HepG2 (cell line): Measurements from ENCODE around the gene MYL3. TPM values are rescaled to one million over a fixed set of nuclear protein-coding genes. Genes with fewer than 3 reads are reported as not detected.

Source experiments
- KDM1A ChIP-seq: IDR thresholded peaks from 2 replicates; pipeline ENCODE4 v1.6.1; 2016; ENCODE audit warnings: missing compliant biosample characterization
- KDM5B ChIP-seq: sonication (generic); formaldehyde crosslinking; IDR thresholded peaks from 2 replicates; pipeline ENCODE4 v1.4.0; 2020; ENCODE audit warnings: missing genetic modification reagents, mild to moderate bottlenecking, borderline replicate concordance
- KLF15 ChIP-seq: sonication (generic); formaldehyde crosslinking; IDR thresholded peaks from 2 replicates; pipeline ENCODE4 v1.8.1; 2023; ENCODE audit warnings: borderline replicate concordance, mild to moderate bottlenecking, inconsistent platforms, missing genetic modification reagents, mixed read lengths
- MBNL3 ChIP-seq: fragments of 250-450 bp; sonication (Bioruptor Pico); conservative IDR thresholded peaks from 2 replicates; pipeline ENCODE4 v1.8.0; 2022; ENCODE audit warnings: mild to moderate bottlenecking, inconsistent platforms
- SNAI1 ChIP-seq: sonication (generic); formaldehyde crosslinking; IDR thresholded peaks from 2 replicates; pipeline ENCODE4 v1.5.0; 2020; ENCODE audit warnings: mild to moderate bottlenecking, missing genetic modification reagents, borderline replicate concordance
- ZNF543 ChIP-seq: sonication (generic); formaldehyde crosslinking; IDR thresholded peaks from 2 replicates; pipeline ENCODE4 v1.4.0; 2020; ENCODE audit warnings: mild to moderate bottlenecking, missing genetic modification reagents
- polyA plus RNA-seq, 8 experiments: library from polyadenylated mRNA; depleted of rRNA in 3 of 8; stranded (reverse) in 7 of 8; unstranded in 1 of 8; fragments of >200 nt; fragmentation: Illumina TruSeq in 4 of 8; extraction: Trizol in 4 of 8; gene quantifications; 2 replicates each; pipeline versions ENCODE4 v1.2.1 to v1.2.3, GENCODE V29; 2011 to 2016; ENCODE audit warnings: low read depth in 4 of 8, missing spikeins in 1 of 8, mixed read lengths in 1 of 8; ENCODE audit not compliant: insufficient read depth in 1 of 8
- total RNA-seq, 5 experiments: library from RNA; depleted of rRNA; stranded (reverse); fragments of >200 nt; fragmentation: Illumina TruSeq; extraction: Trizol; gene quantifications; 2 replicates each; pipeline ENCODE4 v1.2.3, GENCODE V29; 2016; ENCODE audit warnings: low read depth in 1 of 5
- TF ChIP-seq, protein P1 (sequence below): sonication (generic); formaldehyde crosslinking; IDR thresholded peaks from one replicate; pipeline ENCODE4 v1.5.1; 2020; ENCODE audit warnings: mild to moderate bottlenecking, missing genetic modification reagents; ENCODE audit errors: not compliant biosample characterization
- TF ChIP-seq, protein P2 (sequence below): sonication (generic); formaldehyde crosslinking; IDR thresholded peaks from 2 replicates; pipeline ENCODE4 v1.4.0; 2020; ENCODE audit warnings: mild to moderate bottlenecking, low read depth, missing genetic modification reagents
- TF ChIP-seq, protein P3 (sequence below): sonication (generic); formaldehyde crosslinking; conservative IDR thresholded peaks from 2 replicates; pipeline ENCODE4 v1.8.1; 2023; ENCODE audit warnings: missing genetic modification reagents
- TF ChIP-seq, protein P4 (sequence below): sonication (generic); formaldehyde crosslinking; IDR thresholded peaks from 2 replicates; pipeline ENCODE4 v1.8.1; 2023; ENCODE audit warnings: mild to moderate bottlenecking, moderate library complexity, missing genetic modification reagents

The MYL3 gene
- total and polyA plus RNA-seq, 2 of the 13 experiments (the other 11 are each of a cell fraction or from before 2014, with no cell fraction given): not detected

DNA sequence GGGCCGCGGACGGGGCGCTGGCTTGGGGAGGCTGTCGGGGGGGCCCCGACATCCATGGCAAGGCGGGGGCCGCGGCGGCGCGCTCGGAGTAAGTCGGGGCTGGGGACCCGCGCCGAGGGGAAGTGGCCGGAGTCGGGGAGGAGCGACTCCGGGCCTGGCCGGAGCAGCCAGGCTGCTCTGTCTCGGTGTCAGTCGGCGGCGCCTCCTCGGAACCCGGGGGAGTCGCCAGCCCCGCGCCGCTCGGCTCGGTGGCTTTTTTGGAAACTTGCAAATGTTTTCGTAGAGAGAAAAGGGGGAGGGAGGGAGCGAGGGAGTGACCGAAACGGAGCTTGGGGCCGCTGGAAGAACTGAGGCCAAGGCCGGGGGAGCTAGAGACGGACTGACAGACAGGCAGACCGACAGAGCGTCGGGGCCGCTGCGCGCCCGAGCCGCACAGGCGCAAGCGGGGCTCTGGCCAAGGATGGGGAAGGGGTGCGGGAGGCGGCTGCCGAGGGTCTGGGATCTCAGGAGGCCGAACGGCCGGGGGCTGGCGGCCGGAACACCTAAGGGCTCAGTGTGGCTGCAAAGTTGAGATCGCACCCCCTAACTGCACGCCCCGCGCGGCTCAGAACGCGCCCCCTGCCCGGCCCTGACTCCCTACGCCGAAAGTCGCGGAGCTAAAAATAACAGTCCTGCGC lies 19.3 kb upstream of the MYL3 start (continued):
- TF ChIP-seq, protein P1, sequence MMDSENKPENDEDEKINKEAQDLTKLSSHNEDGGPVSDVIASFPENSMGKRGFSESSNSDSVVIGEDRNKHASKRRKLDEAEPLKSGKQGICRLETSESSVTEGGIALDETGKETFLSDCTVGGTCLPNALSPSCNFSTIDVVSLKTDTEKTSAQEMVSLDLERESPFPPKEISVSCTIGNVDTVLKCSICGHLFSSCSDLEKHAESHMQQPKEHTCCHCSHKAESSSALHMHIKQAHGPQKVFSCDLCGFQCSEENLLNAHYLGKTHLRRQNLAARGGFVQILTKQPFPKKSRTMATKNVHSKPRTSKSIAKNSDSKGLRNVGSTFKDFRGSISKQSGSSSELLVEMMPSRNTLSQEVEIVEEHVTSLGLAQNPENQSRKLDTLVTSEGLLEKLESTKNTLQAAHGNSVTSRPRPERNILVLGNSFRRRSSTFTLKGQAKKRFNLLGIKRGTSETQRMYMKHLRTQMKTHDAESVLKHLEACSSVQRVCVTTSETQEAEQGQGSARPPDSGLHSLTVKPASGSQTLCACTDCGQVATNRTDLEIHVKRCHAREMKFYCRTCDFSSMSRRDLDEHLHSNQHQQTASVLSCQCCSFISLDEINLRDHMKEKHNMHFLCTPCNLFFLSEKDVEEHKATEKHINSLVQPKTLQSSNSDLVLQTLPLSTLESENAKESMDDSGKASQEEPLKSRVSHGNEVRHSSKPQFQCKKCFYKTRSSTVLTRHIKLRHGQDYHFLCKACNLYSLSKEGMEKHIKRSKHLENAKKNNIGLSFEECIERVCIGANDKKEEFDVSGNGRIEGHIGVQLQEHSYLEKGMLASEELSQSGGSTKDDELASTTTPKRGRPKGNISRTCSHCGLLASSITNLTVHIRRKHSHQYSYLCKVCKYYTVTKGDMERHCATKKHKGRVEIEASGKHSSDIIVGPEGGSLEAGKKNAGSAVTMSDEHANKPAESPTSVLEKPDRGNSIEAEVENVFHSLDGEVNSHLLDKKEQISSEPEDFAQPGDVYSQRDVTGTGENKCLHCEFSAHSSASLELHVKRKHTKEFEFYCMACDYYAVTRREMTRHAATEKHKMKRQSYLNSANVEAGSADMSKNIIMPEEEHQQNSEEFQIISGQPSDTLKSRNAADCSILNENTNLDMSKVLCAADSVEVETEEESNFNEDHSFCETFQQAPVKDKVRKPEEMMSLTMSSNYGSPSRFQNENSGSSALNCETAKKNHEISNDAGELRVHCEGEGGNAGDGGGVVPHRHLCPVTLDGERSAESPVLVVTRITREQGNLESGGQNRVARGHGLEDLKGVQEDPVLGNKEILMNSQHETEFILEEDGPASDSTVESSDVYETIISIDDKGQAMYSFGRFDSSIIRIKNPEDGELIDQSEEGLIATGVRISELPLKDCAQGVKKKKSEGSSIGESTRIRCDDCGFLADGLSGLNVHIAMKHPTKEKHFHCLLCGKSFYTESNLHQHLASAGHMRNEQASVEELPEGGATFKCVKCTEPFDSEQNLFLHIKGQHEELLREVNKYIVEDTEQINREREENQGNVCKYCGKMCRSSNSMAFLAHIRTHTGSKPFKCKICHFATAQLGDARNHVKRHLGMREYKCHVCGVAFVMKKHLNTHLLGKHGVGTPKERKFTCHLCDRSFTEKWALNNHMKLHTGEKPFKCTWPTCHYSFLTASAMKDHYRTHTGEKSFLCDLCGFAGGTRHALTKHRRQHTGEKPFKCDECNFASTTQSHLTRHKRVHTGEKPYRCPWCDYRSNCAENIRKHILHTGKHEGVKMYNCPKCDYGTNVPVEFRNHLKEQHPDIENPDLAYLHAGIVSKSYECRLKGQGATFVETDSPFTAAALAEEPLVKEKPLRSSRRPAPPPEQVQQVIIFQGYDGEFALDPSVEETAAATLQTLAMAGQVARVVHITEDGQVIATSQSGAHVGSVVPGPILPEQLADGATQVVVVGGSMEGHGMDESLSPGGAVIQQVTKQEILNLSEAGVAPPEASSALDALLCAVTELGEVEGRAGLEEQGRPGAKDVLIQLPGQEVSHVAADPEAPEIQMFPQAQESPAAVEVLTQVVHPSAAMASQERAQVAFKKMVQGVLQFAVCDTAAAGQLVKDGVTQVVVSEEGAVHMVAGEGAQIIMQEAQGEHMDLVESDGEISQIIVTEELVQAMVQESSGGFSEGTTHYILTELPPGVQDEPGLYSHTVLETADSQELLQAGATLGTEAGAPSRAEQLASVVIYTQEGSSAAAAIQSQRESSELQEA (CRISPR knock-in tag): no peak
- TF ChIP-seq MBNL3 (CRISPR knock-in tag) (no peak), ZNF543 (CRISPR knock-in tag) (no peak), KDM5B (0 out of 2 replicates have a peak, but pooled peaks have one; percentile 33), KDM1A (no peak), KLF15 (CRISPR knock-in tag) (no peak), SNAI1 (CRISPR knock-in tag) (no peak)
- TF ChIP-seq, protein P2, sequence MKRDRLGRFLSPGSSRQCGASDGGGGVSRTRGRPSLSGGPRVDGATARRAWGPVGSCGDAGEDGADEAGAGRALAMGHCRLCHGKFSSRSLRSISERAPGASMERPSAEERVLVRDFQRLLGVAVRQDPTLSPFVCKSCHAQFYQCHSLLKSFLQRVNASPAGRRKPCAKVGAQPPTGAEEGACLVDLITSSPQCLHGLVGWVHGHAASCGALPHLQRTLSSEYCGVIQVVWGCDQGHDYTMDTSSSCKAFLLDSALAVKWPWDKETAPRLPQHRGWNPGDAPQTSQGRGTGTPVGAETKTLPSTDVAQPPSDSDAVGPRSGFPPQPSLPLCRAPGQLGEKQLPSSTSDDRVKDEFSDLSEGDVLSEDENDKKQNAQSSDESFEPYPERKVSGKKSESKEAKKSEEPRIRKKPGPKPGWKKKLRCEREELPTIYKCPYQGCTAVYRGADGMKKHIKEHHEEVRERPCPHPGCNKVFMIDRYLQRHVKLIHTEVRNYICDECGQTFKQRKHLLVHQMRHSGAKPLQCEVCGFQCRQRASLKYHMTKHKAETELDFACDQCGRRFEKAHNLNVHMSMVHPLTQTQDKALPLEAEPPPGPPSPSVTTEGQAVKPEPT (CRISPR knock-in tag): no peak
- TF ChIP-seq, protein P3, sequence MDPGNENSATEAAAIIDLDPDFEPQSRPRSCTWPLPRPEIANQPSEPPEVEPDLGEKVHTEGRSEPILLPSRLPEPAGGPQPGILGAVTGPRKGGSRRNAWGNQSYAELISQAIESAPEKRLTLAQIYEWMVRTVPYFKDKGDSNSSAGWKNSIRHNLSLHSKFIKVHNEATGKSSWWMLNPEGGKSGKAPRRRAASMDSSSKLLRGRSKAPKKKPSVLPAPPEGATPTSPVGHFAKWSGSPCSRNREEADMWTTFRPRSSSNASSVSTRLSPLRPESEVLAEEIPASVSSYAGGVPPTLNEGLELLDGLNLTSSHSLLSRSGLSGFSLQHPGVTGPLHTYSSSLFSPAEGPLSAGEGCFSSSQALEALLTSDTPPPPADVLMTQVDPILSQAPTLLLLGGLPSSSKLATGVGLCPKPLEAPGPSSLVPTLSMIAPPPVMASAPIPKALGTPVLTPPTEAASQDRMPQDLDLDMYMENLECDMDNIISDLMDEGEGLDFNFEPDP (CRISPR knock-in tag): no peak
- TF ChIP-seq, protein P4, sequence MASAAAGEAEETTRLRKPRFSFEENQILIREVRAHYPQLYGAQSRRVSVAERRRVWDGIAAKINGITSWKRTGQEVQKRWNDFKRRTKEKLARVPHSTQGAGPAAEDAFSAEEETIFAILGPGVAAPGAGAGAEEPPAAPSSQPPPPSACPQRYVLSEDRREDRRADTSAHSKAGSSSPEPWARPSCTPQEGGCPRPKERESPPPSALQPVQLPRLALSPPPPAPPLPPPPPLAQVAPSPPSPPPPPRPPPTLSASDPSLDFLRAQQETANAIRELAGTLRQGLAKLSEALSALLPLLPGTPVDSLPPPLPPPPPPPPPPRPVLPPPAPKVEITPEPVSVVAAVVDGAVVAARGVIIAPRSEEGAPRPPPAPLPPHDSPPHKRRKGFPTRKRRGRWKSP (CRISPR knock-in tag): 0 out of 2 replicates have a peak, but pooled peaks have one; percentile 24
